ENCODE data around the gene SAV1.

GRCh38 chr14:50647282-50647681, 20.8 kb downstream of the SAV1 start:
- TF ChIP-seq CTCF (IDR thresholded peaks at IDR 0.05): no peak
- no peak for TF ChIP-seq POLR2A (IDR thresholded peaks at IDR 0.05)

All from esophagus squamous epithelium (tissue), 4 donors.